GM21528 (cell line): ENCODE data around the gene KRTAP2-2.

Experiments
- ATAC-seq: cut with Tn5 transposase; IDR thresholded peaks from one replicate; pipeline ENCODE4 v1.9.1; 2021; ENCODE audit warnings: mild to moderate bottlenecking, moderate library complexity; ENCODE audit not compliant: unreplicated experiment, low FRiP score

KRTAP2-2 gene

DNA sequence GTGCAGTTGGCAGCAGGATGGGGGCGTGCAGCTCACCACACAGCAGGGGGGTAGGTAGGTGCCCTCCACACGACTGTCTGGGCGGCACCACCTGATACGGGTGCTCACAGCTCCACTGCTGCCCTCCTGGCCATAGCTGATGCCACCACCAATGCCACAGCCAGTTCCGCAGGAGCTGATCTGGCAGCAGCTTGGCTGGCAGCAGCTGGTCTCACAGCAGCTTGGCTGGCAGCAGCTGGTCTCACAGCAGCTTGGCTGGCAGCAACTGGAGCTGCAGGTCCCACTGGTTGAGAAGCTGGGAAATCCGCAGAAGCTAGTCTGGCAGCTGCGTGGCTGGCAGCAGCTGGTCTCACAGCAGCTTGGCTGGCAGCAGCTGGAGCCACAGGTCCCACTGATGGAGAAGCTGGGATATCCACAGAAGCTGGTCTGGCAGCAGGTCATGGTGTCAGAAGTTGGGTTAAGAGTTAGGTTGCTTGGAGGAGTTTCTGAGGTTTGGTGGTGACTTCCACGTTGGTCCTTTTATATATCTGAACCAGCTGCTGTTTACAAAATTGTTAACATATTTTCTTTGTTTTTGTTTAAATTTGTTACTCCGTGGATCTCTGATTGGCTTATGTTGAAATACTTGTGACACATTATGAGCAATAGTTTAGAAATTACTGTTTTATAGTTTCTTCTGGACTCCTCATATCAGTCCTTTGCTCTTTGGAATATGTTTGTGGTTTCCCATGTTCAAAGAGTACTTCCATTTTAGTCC, 28.1 kb downstream of the KRTAP2-2 start, which contains the start of gene KRTAP1-5:
TSS of gene KRTAP1-5 (minus strand) at position 494 of the 757 bp plus-strand sequence. CDS start at position 441, 53 bp downstream.
- no peak for ATAC-seq

DNA sequence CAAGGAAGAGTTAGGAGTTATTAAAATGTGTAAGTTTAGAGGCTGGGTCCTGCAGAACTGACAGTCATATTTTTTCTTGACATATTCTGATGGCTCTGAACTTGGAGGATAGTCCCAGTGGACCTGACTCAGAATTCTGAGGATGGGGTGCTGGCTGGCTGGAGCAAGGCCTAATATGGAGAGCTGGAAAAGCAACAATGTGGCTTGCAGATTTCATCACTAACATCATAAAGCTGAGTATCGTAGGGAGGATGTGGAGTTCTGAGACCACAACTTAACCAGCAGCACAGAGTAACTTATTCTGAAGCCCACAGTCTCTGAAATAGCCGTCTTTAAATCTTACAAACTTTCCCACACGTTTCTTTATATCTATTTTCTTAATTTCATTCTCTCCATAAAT, 30.3 kb downstream of the KRTAP2-2 start:
- ATAC-seq, result no peak

DNA sequence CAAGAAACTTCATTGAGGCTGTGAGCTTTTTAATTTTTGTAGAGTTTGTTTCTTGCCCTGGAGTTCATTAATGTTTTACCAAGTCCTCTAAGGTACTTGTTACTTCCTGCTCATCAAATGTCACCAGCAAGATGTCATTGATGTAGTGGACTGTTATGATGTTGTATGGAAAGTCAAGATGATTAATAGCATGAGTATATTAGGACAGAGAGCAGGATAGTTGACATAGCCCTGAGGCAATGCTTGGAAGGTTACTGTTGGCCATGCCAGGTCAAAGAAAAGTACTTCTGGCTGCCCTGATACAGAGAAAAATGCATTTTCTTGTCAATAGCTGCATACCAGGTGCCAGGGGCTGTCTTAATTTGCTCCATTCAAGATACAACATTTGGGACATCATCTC, 34.7 kb downstream of the KRTAP2-2 start:
- no peak for ATAC-seq

DNA sequence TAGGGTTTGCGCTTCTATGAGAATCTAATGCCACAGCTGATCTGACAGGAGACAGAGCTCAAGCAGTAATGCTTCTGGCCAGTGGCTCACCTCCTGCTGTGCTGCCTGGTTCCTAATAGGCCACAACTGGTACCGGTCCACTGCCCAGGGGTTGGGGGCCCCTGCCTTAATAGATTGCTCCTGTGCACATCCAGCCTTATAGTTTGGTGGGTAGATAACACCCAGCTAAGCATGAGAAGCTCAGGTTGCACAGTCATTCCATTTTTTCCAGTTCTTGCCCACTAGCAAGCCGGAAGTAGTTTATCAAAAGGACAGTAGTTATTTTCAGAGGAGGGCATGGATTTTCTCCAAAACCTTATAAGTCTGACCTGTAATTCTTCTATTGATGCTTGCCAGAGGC, 35.6 kb downstream of the KRTAP2-2 start:
- no peak for ATAC-seq

DNA sequence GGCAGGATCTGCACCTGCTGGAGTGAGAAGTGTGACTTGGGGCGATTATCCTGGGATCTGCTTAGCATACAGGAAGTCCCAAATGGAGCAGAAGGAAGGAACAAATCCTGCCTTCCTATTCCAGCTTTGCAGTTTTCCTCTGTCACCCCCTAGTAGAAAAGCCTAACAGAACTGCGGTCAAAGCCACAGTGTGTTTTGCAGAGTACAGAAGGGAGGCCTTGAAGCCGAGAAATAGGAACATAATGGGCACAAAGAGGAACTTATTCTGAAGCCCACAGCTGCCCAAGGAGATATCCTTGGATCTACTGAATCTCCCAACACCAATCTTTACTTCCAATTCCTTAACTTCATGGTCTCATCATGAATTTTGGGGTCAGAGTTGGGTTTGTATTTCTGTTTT, 36.5 kb downstream of the KRTAP2-2 start:
- no peak for ATAC-seq

DNA sequence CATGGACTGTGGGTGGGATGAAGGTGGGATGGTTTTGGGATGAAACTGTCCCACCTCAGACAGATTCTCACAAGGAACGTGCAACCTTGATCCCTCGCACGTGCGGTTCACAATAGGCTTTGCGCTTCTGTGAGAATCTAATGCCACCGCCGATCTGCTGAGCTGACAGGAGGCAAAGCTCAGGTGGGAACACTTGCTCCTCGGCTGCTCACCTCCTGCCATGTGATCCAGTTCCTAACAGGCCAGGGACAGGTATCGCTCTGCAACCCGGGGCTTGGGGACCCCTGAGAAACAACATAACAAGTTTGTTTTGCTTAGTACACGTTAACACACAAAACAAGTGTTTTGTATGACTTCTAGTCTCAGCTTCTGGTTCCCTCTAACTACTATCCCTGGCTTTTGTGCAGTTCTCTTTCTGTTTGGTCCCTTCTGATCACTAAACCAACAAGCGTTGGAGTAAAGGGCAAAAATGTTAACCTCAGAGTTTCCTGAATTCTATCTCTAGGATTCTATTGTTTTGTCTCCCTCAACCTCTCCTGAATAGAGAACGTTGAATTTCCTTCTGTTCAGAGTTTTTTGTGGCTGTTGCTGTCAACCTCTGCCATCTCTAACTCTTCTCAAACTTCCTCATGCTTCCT, 38.3 kb downstream of the KRTAP2-2 start:
- ATAC-seq, result no peak

DNA sequence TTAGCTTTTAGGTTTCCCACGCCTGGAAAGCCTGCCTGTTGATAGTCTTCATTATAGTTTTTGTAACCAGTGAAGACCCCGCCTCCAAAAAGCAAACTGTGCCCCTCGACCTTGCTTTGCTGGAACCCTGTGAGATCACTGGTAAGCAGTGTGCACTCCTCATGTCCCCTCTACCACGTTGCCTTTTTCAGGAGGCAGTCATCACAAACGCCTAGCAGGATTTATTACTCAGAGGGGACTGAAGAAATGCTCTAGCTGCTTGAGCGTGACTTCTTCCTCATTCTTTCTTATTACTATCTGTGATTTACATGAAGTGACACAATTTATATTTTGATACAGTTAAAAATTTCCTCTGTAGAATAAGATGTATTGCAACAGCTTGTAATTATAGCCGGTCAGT, 39.6 kb downstream of the KRTAP2-2 start:
- ATAC-seq, result no peak

DNA sequence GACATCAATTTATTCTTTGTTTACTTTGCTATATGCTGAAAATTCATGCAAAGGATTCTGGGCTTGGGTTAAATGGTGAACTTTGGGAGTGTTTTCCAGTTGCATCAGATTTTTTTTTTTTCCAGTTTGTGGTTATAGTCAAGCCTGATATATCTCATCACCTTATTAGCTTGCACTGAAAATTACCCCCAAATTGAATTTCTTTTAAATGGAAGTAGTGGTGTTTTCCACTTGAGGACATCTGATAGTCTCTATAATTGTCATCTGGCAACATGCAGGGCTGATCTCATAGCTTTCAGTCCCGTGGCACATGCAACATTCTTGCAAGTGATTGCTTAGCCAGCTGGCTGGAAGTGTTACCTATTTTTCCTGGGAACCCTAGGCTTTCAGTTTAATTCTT, 41.4 kb downstream of the KRTAP2-2 start:
- no peak for ATAC-seq

DNA sequence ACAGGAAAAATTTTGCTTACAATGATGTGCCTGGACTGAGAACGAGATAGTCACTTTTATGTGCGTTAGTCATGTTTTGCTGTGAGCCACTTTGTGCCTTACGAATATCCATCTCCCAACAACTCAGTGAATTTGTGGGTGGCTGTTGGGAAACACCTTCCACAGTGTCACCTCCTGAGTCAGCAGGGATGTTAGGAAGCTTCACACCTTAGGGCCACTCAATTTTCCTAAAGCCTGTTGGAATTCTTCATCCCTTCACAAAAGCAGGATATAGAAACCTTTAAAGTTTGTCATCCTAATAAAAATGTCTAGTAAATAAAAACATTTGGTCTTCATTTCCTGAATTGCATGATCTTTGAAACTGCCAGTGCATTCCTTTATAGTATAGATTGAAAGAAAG, 41.8 kb downstream of the KRTAP2-2 start:
- no peak for ATAC-seq

DNA sequence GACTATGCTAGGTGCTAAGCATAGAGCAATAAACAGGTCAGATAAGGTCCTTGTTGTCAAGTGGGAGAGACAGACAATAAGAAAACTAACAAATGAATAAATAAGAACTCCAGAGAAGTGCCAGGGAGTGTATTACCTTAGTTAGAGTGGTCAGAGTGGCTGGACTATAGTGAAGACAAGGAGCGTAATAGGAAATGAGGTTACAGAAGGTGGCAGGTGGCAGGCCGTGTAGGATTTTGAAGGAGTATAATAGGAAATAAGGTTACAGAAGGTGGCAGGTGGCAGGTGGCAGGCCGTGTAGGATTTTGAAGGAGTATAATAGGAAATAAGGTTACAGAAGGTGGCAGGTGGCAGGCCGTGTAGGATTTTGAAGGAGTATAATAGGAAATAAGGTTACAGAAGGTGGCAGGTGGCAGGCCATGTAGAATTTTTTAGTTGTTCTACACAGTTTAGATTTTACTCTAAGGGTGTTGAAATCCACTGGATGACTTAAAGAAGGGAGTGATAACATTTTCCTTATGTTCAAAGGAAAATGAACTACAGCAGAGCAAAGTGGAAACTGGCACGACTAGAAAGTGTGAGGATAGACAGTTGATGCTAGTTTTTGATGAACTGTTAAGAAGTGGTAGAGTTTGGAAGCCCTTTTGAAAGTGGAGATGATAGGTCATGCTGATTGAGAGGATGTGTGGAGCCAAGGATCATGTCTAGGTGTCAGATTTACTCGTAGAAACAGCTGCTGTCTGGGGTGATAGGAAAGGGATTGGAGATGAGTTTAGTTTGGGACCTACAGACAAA, 42.5 kb downstream of the KRTAP2-2 start:
- ATAC-seq, result no peak

DNA sequence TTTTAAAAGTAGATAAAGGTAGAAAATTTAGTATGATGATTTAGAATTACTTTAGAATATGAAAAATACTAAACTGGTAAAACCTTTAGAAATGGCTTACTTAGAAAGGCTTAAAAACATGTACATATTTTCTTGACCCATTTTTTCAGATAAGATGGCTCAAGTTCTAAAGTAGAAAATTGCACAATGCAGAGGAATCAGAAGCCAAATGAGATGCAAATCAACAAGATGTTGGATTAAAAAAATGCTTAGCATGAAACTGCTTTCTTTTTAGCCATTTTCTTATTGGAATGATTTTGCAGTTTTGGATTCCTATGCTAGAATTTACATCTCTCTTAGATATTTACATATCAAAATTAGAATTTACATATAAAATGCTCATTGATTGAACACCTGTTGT, 44.6 kb downstream of the KRTAP2-2 start:
- no peak for ATAC-seq

DNA sequence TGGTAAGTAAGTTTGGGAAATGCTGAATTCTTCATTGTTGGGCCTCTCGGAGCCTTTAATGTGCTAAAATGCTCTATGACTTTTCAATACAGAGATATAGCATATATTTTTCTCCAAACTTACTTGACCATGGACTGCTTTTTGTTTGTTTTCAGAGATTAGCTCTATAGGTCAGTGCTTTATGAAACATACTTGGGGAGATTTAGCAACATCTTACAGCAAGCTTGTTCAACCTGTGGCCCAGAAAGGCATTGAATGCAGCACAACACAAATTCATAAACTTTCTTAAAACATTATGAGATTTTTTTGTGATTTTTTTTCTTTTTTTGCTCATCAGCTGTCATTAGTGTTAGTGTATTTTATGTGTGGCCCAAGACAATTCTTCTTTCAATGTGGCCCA, 45.1 kb downstream of the KRTAP2-2 start:
- no peak for ATAC-seq

DNA sequence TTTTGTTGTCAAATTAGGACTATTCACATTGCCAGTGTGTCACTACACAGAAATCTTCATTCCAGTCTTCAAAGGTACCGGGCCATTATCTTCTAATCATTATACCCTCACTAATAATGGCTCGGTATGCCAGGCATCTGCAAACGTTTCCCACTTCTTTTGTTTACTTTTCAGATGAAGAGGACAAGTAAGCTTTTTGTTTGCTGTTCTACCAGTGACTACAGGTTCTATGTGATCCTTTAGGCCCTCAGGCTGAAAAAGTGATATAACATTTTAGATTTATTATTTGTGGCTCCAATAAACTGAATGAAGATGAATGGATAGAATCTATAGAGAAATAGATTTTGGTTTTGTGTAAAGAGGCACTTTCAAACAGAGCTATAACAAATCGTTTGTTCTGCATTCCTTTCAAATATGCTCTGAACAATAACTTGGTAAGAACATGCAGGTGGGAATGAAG, 45.7 kb downstream of the KRTAP2-2 start:
- no peak for ATAC-seq

DNA sequence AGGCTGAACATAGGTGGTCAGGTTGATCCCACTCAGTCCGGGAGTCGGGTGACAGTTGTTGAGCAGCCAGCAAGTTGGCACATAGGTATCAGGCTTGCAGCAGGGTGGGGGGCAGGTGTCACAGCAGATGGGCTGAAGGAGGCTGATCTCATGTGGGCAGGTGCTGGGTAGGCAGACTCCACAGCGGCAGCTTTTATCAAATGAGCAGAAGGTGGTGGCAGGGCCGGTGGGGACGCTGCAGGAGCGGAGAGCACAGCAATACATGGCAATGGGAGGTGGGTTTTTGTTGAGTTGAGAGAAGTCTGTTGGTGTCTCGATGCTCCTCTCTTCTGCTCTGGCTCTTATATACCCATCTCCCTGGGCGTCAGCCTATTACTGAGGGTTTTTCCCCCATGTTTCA, 46.2 kb downstream of the KRTAP2-2 start, which contains the start of gene KRTAP3-1:
TSS of gene KRTAP3-1 (minus strand) at position 318 of the 400 bp plus-strand sequence. CDS start at position 264, 54 bp downstream.
- no peak for ATAC-seq
